ENCODE data around the gene CACNA1E.
"Not testable (repeated sequence)": the region's sequence is repeated elsewhere in the genome, so short reads cannot be mapped to it uniquely, and the experiment has no call there.

CACNA1E gene

DNA sequence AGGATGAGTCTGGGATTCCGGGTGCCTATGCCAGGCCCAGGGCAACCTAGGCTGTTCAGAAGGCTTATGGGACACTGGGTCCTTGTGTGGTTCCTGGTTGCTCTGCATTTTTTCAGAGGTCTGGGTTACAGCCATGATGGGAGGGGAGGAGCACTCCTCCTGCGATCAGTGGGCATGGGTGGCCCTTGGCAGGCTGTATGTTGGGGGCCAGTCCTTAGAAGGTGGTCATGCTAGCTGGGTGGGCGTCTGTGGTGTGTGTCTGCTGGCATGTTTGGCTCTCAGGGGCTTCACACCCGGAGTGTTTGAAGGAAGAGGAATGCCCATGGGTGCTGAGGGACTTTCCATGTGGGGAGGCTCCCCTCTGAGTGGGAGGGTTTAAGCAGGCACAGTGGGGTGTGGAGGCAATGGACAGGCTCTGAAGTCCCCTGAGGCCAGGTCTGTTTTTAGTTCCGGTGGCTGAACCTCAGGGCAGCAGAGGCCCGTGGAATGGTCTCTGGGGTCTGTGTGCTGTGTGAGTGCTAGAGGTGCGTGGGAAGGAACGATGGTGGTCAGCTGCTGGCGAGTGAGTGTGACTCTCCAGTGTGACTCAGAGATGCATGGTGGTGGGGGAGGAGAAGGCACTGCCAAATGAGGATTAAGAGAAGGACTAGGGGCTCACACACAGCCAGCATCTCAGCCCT is 25.3 kb downstream of the CACNA1E start:
- DNase-seq (ENCODE audit: low read depth, low spot score): no peak
- H3K4me3 ChIP-seq (ENCODE audit: low read length): no peak overlapping the region

- no peak overlapping the region for H3K4me3 ChIP-seq (ENCODE audit: low read length)
- DNase-seq (ENCODE audit: low read depth, low spot score): no peak
These were observed 30.5 kb downstream of the CACNA1E start for GRCh38 chr1:181513786-181514297.

DNA sequence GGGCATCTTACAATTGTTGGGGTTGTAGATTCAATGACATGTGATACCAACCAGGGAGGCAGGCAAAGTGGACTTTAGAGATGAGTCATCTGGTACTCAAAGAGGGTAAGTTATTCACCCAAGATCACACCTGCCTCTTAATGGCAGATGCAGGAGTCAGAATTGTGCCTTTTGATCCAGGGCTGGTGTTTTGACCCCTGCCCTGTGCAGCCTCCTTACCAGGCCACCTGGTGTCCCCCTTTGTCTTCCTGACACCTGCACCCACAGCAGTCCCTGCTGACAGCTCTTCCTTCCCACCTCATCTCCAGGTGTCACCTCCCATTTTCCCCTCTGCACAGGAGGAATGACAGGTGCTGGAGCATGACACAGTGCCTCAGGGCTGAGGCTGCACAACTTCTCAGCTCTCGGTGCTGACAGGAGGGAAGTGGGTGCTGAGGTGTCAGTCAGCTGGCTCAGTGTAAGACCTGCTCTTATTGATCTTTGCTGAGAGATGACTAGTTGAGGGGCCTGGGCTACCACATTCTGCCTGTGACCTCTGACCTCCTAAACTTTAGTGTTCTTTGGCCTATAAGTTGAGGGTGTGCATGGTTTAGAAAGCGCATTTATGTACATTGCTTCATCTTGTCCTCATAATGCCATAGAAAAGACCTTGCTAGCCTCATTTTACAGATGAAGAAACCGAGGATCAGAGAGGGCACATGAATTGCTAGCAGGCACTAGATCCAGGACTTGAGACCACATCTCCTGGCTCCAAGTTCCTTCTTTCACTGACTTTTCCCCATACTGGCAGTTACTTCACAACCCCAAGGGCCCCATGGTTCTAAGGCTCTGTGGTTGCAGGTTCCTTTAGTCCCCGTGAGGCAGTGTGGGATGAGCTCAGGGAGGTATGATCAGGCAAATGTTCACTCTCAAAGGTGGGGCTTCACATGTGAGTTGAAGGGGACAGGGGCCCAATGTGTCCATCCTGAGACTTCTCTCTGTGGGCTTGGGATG is 31.3 kb downstream of the CACNA1E start:
- DNase-seq (ENCODE audit: low read depth, low spot score): peak; percentile 15
- no peak overlapping the region for H3K4me3 ChIP-seq (ENCODE audit: low read length)

GRCh38 chr1:181516706-181517105 is 33.4 kb downstream of the CACNA1E start:
- no peak overlapping the region for H3K4me3 ChIP-seq (ENCODE audit: low read length)

DNA sequence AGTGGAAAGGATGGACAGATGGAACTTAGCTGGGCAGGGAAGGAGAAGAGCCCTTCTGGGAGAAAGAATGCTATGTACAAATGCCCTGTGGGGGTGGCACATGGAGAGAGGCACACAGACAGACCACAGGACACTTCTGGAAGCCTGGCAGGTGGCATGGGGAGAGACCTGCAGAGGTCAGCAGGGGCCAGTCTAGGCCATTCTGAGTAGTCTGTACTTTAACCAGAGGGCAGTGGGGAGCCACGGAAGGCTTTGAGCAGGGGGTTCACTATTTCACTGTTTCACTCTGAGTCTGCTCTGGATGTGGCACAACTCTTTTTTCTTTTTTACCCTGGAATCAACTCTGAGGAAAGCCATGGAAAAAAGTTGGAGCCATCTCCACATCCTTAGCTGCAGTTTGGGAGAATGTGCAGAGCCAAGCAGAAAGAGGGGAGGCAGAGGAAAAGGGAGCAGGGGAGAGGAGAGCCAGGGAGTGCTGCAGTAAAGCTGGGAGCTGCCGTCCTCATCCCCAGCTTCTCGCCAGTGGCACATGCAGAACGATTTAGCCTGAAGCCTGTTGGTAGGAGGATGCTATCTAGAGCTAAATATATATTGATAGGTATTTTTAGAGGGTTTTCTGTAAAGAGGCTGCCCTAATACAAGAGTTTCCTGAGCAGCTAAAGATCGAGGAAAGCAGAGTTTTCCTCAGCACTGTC is 34.0 kb downstream of the CACNA1E start:
- no peak for DNase-seq (ENCODE audit: low read depth, low spot score)
- no peak overlapping the region for H3K4me3 ChIP-seq (ENCODE audit: low read length)

More at GRCh38 chr1:181516706-181517105, 33.4 kb downstream of the CACNA1E start:
- DNase-seq (ENCODE audit: low read depth, low spot score): no peak

GRCh38 chr1:181518152-181518551 is 34.8 kb downstream of the CACNA1E start:
- DNase-seq (ENCODE audit: low read depth, low spot score): no peak
- no peak overlapping the region for H3K4me3 ChIP-seq (ENCODE audit: low read length)

DNA sequence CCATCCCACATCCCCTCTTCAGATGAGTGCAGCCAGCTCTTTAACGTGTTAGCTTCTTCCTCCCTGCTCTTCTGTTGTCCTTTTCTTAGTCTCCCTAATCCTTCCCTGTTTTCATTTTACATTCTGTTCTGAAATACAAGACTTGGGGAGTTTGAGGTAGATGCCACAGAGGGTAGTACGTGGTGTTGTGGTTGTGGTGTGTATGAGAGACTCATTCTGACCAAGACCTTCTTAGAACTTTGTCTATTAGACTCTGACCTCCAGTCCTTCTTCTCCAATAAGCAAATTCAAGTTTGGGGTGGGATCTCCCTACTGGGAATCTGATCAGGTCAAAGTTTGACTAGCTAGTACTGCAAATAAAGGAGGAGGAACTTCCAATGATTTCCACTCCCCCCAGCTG is 39.5 kb downstream of the CACNA1E start:
- DNase-seq (ENCODE audit: low read depth, low spot score): no peak
- no peak overlapping the region for H3K4me3 ChIP-seq (ENCODE audit: low read length)

GRCh38 chr1:181525104-181525721 is 41.9 kb downstream of the CACNA1E start:
- H3K4me3 ChIP-seq (ENCODE audit: low read length): no peak overlapping the region
- no peak for DNase-seq (ENCODE audit: low read depth, low spot score)

- H3K4me3 ChIP-seq (ENCODE audit: low read length); DNase-seq (ENCODE audit: low read depth, low spot score): not testable (repeated sequence)
These were observed 44.9 kb downstream of the CACNA1E start for GRCh38 chr1:181528241-181528640.

GRCh38 chr1:181531441-181531840 is 48.1 kb downstream of the CACNA1E start:
- no peak for DNase-seq (ENCODE audit: low read depth, low spot score)

GRCh38 chr1:181531951-181532600 is 48.8 kb downstream of the CACNA1E start:
- H3K4me3 ChIP-seq (ENCODE audit: low read length): no peak overlapping the region
- DNase-seq (ENCODE audit: low read depth, low spot score): no peak

More at GRCh38 chr1:181531441-181531840, 48.1 kb downstream of the CACNA1E start:
- H3K4me3 ChIP-seq (ENCODE audit: low read length): no peak overlapping the region

DNA sequence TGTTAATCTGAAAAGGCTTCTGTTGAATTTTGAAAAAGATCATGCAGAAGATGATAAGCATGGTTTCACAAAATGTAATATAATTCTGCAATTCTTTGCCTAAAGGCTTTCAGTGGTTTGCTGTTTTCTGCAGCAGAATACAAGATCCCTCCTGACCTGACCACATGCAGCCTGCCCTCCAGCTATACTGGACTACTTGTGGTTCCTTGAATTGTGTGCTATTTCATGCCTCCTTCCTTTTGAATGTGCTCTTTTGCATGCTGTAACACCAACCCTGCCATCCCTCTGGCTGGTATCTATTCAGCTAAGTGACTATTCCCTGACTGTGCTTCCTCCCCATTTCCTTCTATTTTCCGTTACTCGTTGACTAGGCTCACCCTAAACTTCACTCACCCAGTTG is 55.5 kb downstream of the CACNA1E start:
- no peak overlapping the region for H3K4me3 ChIP-seq (ENCODE audit: low read length)
- no peak for DNase-seq (ENCODE audit: low read depth, low spot score)

- DNase-seq (ENCODE audit: low read depth, low spot score): no peak
- no peak overlapping the region for H3K4me3 ChIP-seq (ENCODE audit: low read length)
These were observed 58.1 kb downstream of the CACNA1E start for GRCh38 chr1:181541458-181541857.

DNA sequence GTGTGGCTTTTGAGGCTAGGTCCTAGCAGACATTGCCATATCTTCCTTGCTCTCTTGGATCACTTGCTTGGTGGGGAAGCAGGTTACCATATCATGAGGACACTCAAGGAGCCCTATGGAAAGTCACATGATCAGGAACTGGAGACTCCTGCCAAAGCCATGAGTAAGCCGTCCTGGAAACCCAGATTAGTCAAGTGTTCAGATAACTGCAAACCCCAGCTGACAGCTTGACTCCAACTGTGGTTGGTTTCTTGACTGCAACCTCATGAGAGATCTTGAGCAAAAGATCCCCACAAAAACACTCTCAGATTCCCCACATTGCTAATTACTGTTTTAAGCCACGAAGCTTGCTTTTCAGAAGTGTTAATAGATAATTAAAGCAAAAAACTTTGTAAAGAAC is 58.6 kb downstream of the CACNA1E start:
- no peak overlapping the region for H3K4me3 ChIP-seq (ENCODE audit: low read length)
- no peak for DNase-seq (ENCODE audit: low read depth, low spot score)

DNA sequence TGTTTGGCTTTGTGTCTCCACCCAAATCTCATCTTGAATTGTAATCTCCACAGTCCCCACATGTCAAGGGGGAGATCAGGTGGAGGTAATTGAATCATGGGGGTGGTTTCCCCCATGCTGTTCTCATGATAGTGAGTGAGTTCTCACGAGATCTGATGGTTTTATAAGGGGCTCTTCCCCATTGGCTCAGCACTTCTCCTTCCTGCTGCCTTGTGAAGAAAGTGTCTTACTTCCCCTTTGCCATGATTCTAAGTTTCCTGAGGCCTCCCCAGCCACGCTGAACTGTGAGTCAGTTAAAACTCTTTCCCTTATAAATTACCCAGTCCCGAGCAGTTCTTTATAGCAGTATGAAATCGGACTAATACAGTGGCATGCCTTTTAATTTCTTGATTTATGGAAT is 59.1 kb downstream of the CACNA1E start:
- not testable (repeated sequence) for DNase-seq (ENCODE audit: low read depth, low spot score); H3K4me3 ChIP-seq (ENCODE audit: low read length)

- no peak overlapping the region for H3K4me3 ChIP-seq (ENCODE audit: low read length)
- DNase-seq (ENCODE audit: low read depth, low spot score): no peak
These were observed 62.1 kb downstream of the CACNA1E start for GRCh38 chr1:181545395-181545794.

GRCh38 chr1:181548497-181548896 is 65.2 kb downstream of the CACNA1E start:
- no peak for DNase-seq (ENCODE audit: low read depth, low spot score)
- no peak overlapping the region for H3K4me3 ChIP-seq (ENCODE audit: low read length)

DNA sequence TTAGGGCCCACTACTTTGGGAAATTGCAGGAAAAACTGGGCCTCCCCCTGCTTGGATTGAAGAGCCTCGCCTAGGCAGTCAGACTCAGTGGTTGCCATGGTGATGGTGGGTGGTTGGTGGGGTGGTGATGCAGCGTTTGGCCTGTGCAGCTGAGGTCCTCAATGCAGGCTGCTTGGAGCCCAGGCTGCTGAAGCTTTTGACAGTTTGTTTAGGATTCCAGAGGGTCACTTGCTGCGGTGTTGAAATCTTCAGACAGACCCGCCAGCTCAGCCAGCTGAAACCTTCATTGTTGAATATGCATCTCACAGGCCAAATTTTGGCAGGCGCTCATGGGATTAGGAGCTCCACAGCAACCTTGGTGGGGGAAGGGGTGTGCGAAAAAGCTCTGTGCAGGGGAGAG is 67.9 kb downstream of the CACNA1E start:
- no peak for DNase-seq (ENCODE audit: low read depth, low spot score)
- no peak overlapping the region for H3K4me3 ChIP-seq (ENCODE audit: low read length)

DNA sequence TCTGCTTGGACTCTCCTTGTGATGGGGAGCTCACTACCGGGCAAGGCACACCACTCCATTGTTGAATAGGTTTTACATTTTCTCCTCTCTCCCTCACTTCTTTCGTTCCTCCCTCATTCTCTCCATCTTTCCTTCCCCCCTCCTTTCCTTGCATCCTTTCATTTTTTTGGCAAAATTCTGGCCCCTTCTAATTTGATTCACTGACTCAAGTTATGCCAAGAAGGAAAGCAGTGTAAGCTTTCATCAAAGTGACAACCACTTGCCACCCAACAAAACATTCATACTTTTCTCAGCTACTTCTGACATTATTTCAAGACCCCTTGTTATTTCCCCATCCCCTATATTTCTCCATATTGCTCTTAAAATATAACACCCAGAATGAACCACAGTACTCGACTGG is 68.4 kb downstream of the CACNA1E start:
- H3K4me3 ChIP-seq (ENCODE audit: low read length): no peak overlapping the region
- DNase-seq (ENCODE audit: low read depth, low spot score): no peak
